GM23248 (cell line): ENCODE results near the gene NBEAL1. TPM values are rescaled to one million over a fixed set of nuclear protein-coding genes. Genes with fewer than 3 reads are reported as not detected.
"Not testable (repeated sequence)": the region's sequence is repeated elsewhere in the genome, so short reads cannot be mapped to it uniquely, and the experiment has no call there.

ENCODE experiments used
- DNase-seq: peaks from one replicate; pipeline ENCODE4 v3.0.0-alpha.2; 2015
- H2AFZ ChIP-seq: fragments of 200-600 bp; sonication (generic); 2 replicates; pipeline ENCODE4 v1.6.1; 2016; ENCODE audit warnings: antibody characterized with exemption
- H3F3A ChIP-seq: fragments of 200-600 bp; sonication (generic); 2 replicates; pipeline ENCODE4 v1.6.1; 2016; ENCODE audit warnings: mild to moderate bottlenecking, antibody characterized with exemption, mixed run types; ENCODE audit not compliant: insufficient read depth
- H3K27ac ChIP-seq: fragments of 200-600 bp; sonication (generic); 2 replicates; pipeline ENCODE4 v1.5.1; 2016; ENCODE audit warnings: mild to moderate bottlenecking
- H3K27me3 ChIP-seq: fragments of 200-600 bp; sonication (generic); replicated peaks from 2 replicates; pipeline ENCODE4 v1.6.1; 2016; ENCODE audit warnings: mild to moderate bottlenecking; ENCODE audit not compliant: insufficient read depth
- H3K36me3 ChIP-seq: fragments of 200-600 bp; sonication (generic); 2 replicates; pipeline ENCODE4 v1.6.1; 2016; ENCODE audit warnings: low read depth, mild to moderate bottlenecking
- H3K4me1 ChIP-seq: fragments of 200-600 bp; sonication (generic); 2 replicates; pipeline ENCODE4 v1.6.1; 2016; ENCODE audit warnings: mild to moderate bottlenecking; ENCODE audit not compliant: insufficient read depth
- H3K4me2 ChIP-seq: fragments of 200-600 bp; sonication (generic); one replicate; pipeline ENCODE4 v1.6.1; 2016; ENCODE audit warnings: mild to moderate bottlenecking; ENCODE audit not compliant: unreplicated experiment
- H3K4me3 ChIP-seq: fragments of 200-600 bp; sonication (generic); 2 replicates; pipeline ENCODE4 v1.5.1; 2016; ENCODE audit warnings: mild to moderate bottlenecking
- H3K79me2 ChIP-seq: fragments of 200-600 bp; sonication (generic); 2 replicates; pipeline ENCODE4 v1.6.1; 2016; ENCODE audit warnings: mild to moderate bottlenecking; ENCODE audit not compliant: insufficient read depth
- H3K9ac ChIP-seq: fragments of 200-600 bp; sonication (generic); 2 replicates; pipeline ENCODE4 v1.6.1; 2016; ENCODE audit warnings: mild to moderate bottlenecking
- H3K9me2 ChIP-seq: fragments of 200-600 bp; sonication (generic); 2 replicates; pipeline ENCODE4 v1.6.1; 2016; ENCODE audit warnings: mixed run types, mild to moderate bottlenecking, moderate library complexity; ENCODE audit not compliant: insufficient read depth
- H3K9me3 ChIP-seq: fragments of 200-600 bp; sonication (generic); one replicate; pipeline ENCODE4 v1.6.1; 2017; ENCODE audit warnings: low read depth
- H4K20me1 ChIP-seq: fragments of 200-600 bp; sonication (generic); 2 replicates; pipeline ENCODE4 v1.6.0; 2016; ENCODE audit not compliant: insufficient read depth
- EZH2 ChIP-seq: fragments of 200-600 bp; sonication (generic); IDR thresholded peaks from 2 replicates; pipeline ENCODE4 v1.6.1; 2018; ENCODE audit warnings: antibody characterized with exemption, mild to moderate bottlenecking; ENCODE audit not compliant: insufficient read depth, poor library complexity, severe bottlenecking
- EZH2phosphoT487 ChIP-seq: fragments of 200-600 bp; sonication (generic); IDR thresholded peaks from 2 replicates; pipeline ENCODE4 v1.6.1; 2018; ENCODE audit warnings: antibody characterized with exemption, moderate library complexity, mild to moderate bottlenecking, low read depth; ENCODE audit not compliant: insufficient read depth
- WGBS, 2 experiments: methylation state at CpG; one replicate each; pipeline ENCODE4 v1.1.6; 2015 to 2017; ENCODE audit warnings: low lambda C conversion rate in 2 of 2, low coverage in 1 of 2; ENCODE audit errors: missing lambda C conversion rate in 2 of 2; 5-methylcytosine and 5-hydroxymethylcytosine counted together
- in situ Hi-C: fragments of 300-500 bp; cut with MboI; formaldehyde crosslinking; loops from 2 replicates; pipeline ENCODE4 v1.15.0; 2020
- polyA plus RNA-seq: library from polyadenylated mRNA; unstranded; fragments of >200 nt; fragmentation: Nextera tagmentation; extraction: Ambion mirVana; gene quantifications from 2 replicates; pipeline ENCODE4 v1.2.1, GENCODE V29; 2016
- total RNA-seq: library from RNA; depleted of rRNA; stranded (reverse); fragments of >200 nt; shearing (Covaris generic); gene quantifications from 2 replicates; pipeline ENCODE4 v1.2.3, GENCODE V29; 2014

The NBEAL1 gene
- total and polyA plus RNA-seq, 2 experiments from 2014 or later, result 23.6 to 36.0 TPM

DNA sequence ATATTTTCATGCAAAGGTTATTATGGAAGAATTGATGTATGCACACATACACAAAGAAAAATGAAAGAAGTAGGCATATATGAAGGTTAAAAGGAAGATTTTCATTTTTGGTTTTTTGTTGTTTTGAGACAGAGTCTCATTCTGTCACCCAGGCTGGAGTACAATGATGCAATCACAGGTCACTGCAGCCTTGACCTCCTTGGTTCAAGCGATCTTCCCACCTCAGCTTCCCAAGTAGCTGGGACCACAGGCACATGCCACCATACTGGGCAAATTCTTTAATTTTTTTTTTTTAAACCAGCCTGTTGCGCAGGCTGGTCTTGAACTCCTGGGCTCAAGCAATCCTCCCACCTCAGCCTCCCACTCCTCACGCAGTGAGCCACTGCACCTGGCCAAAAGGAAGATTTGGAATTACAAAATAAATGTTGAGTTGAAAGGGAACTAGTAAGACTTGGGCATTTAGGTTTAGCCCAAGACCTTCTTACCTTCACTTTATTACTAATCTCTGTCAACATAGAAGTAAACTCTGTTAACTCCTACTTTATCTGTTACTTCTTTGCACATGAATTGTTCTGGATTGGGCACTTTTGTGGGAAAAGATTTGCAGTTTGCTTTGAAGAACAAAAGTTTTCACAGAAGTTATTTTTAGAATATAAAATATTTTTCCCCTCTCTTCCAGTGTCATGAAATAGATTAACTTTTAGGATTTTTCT lies 31.7 kb upstream of the NBEAL1 start:
- Histone ChIP-seq H3K4me3 (no peak overlapping the region), H3K9me2 (no peaks in the 10 kb centered on the region), H3K9ac (no peak overlapping the region), H3K79me2 (no peaks in the 10 kb centered on the region), H3K36me3 (0 out of 2 replicates have a peak, but pooled peaks cover 5% of the 10 kb centered on the region), H4K20me1 (no peaks in the 10 kb centered on the region), H3K4me1 (no peaks in the 10 kb centered on the region), H3K9me3 (no peaks in the 10 kb centered on the region), H3F3A (no peaks in the 10 kb centered on the region), H2AFZ (no peak overlapping the region), H3K27me3 (no peaks in the 10 kb centered on the region), H3K27ac (no peak overlapping the region), H3K4me2 (no peak overlapping the region)
- in situ Hi-C loops, result no loop called here
- DNase-seq, result no peak
- no peak for TF ChIP-seq EZH2
- TF ChIP-seq EZH2phosphoT487, result no peak
- WGBS, 2 experiments, result 80 to 84% methylated on average over 3 of the region's 3 CpGs

DNA sequence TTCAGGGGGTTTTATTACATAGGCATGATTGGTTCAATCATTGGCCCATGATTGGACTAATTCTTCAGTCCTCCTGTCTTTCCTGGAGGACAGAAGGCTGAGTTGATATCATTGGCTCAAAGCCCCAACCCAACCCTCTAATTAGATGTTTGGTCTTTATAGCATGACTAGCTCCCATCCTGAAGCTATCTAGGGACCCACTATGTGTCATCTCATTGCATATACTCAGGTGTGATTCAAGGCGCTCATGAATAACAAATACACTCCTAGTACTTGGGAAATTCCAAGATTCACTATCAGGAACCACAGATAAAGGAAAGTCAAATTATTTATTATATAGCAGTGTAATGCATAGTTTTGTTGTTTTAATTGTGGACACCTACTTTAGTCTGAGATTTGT lies 24.9 kb upstream of the NBEAL1 start:
- Histone ChIP-seq H3K4me2 (no peak overlapping the region), H3K9me3 (no peaks in the 10 kb centered on the region), H3K9ac (no peak overlapping the region), H2AFZ (no peak overlapping the region), H3F3A (no peaks in the 10 kb centered on the region), H3K4me3 (no peak overlapping the region), H4K20me1 (no peaks in the 10 kb centered on the region), H3K27ac (no peak overlapping the region), H3K36me3 (no peaks in the 10 kb centered on the region), H3K4me1 (no peaks in the 10 kb centered on the region), H3K27me3 (no peaks in the 10 kb centered on the region), H3K79me2 (no peaks in the 10 kb centered on the region), H3K9me2 (no peaks in the 10 kb centered on the region)
- in situ Hi-C loops, result no loop called here
- TF ChIP-seq EZH2phosphoT487 (no peak), EZH2 (no peak)
- DNase-seq, result no peak
- 100% methylated on average over 1 of the region's 1 CpG for WGBS, 2 experiments

DNA sequence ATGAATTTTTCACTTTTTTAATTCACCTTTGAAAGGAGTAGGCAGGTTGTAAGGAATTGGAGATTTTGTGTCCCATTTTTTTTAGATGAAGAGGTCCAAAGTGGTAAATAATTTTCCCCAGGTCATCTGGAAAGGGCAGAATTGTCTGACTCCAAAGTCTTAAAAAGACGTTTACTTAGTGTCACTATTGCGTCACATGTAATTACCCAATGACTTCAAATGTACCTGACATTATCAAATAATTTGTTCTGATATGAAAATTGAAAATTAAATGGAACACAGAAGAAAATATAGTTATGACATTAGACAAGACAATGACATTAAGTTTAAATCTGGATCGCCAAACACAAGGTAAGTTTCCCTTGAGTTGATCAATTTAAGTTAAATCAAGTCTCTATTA lies 24.2 kb upstream of the NBEAL1 start:
- TF ChIP-seq EZH2phosphoT487 (no peak), EZH2 (no peak)
- Histone ChIP-seq H3K9ac (no peak overlapping the region), H3K4me2 (no peak overlapping the region), H3K9me2 (no peaks in the 10 kb centered on the region), H3K4me1 (no peaks in the 10 kb centered on the region), H3K27ac (no peak overlapping the region), H3K36me3 (no peaks in the 10 kb centered on the region), H3F3A (no peaks in the 10 kb centered on the region), H2AFZ (no peak overlapping the region), H3K9me3 (no peaks in the 10 kb centered on the region), H3K4me3 (no peak overlapping the region), H3K27me3 (no peaks in the 10 kb centered on the region), H3K79me2 (no peaks in the 10 kb centered on the region), H4K20me1 (no peaks in the 10 kb centered on the region)
- 95 to 97% methylated on average over 3 of the region's 3 CpGs for WGBS, 2 experiments
- DNase-seq, result no peak
- in situ Hi-C loops, result no loop called here

DNA sequence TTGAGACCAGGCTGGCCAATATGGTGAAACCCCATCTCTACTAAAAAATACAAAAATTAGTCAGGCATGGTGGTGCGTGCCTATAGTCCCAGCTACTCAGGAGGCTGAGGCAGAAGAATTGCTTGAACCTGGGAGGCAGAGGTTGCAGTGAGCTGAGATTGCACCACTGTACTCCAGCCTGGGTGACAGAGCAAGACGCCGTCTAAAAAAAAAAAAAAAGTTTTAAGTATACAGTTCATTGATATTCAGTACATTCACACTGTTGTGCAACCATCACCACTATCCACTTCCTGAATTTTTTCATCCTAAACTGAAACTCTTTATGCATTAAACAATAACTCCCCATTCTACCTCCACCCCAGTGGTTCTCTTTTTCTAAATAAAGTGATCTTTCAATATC lies 17.6 kb upstream of the NBEAL1 start:
- H3K9me3 ChIP-seq, H2AFZ ChIP-seq, DNase-seq, H3K79me2 ChIP-seq, H3K27me3 ChIP-seq, H3K9me2 ChIP-seq, H3K27ac ChIP-seq, H3K4me1 ChIP-seq, H3K4me3 ChIP-seq, H3F3A ChIP-seq, in situ Hi-C loops, H3K9ac ChIP-seq, H3K36me3 ChIP-seq, H4K20me1 ChIP-seq, H3K4me2 ChIP-seq: not testable (repeated sequence)
- whole genome bisulfite sequencing, 2 experiments, result 67 to 76% methylated on average over 3 of the region's 3 CpGs
